ENCODE measurements around the gene SCUBE1. TPM values are rescaled to one million over a fixed set of nuclear protein-coding genes. Genes with fewer than 3 reads are reported as not detected.

The SCUBE1 gene
- total and polyA plus RNA-seq, 2 of the 4 experiments (the other 2 are of a cell fraction), result not detected

DNA sequence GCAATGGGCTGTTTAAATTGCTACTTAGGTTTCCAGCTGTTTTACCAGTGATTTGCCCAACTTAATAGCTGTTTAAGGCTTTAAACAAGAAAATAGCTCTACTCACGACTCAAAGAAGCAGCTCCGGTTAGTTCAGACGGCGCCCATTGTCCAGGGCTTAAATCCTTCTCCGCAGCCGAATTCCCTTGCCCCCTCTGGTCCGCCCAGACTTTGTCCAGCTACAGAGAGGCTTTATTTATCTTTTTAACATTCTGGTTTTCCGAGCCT lies 20.9 kb upstream of the SCUBE1 start:
- H4K8ac ChIP-seq (ENCODE audit: low read depth in 2 of 2, low read length in 2 of 2), result no peak overlapping the region
- H3K4me3 ChIP-seq (ENCODE audit: insufficient read depth, low read depth, low read length), result no peak overlapping the region
- no peak overlapping the region for H2AK9ac ChIP-seq (replicated peaks; ENCODE audit: low read depth, low read length, poor library complexity)
- H2BK15ac ChIP-seq (ENCODE audit: low read depth, low read length), result no peak overlapping the region
- no peaks in the 10 kb centered on the region for H3K4me1 ChIP-seq (ENCODE audit: control insufficient read depth, insufficient read depth, low read length)
- H3K9me3 ChIP-seq (ENCODE audit: control insufficient read depth, insufficient read depth, low read length), result no peaks in the 10 kb centered on the region
- H3K4me2 ChIP-seq (ENCODE audit: low read depth, low read length), result no peak overlapping the region
- no peak overlapping the region for H2BK20ac ChIP-seq (ENCODE audit: low read depth, low read length)
- H3K79me1 ChIP-seq (ENCODE audit: low read depth in 1 of 2, low read length in 2 of 2), result no peaks in the 10 kb centered on the region
- no peak overlapping the region for H3K18ac ChIP-seq (ENCODE audit: low read depth, low read length)
- no peak for TF ChIP-seq RCOR1 (IDR thresholded peaks at IDR 0.05; ENCODE audit: insufficient replicate concordance, low read length)
- TF ChIP-seq, protein P1, sequence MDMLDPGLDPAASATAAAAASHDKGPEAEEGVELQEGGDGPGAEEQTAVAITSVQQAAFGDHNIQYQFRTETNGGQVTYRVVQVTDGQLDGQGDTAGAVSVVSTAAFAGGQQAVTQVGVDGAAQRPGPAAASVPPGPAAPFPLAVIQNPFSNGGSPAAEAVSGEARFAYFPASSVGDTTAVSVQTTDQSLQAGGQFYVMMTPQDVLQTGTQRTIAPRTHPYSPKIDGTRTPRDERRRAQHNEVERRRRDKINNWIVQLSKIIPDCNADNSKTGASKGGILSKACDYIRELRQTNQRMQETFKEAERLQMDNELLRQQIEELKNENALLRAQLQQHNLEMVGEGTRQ (IDR thresholded peaks at IDR 0.05; ENCODE audit: low read depth, low read length), result no peak
- no peak for TF ChIP-seq POLR2A (IDR thresholded peaks at IDR 0.05; ENCODE audit: low read depth, low read length)
- TF ChIP-seq ELK1 (IDR thresholded peaks at IDR 0.05; ENCODE audit: borderline replicate concordance, low read depth, low read length), result no peak
- no peak overlapping the region for H3K23ac ChIP-seq (ENCODE audit: low read depth, low read length)
- H3K4ac ChIP-seq (ENCODE audit: low read depth, low read length), result no peak overlapping the region
- ATAC-seq (ENCODE audit: low read depth), result no peak
- no peak overlapping the region for H3K27ac ChIP-seq (ENCODE audit: insufficient read depth, low read length)
- no peaks in the 10 kb centered on the region for H3K36me3 ChIP-seq (ENCODE audit: control insufficient read depth, insufficient read depth, low read length)
- H3K9me1 ChIP-seq (ENCODE audit: insufficient read depth, low read length), result no peaks in the 10 kb centered on the region
- in situ Hi-C loops (cut with MboI; ENCODE audit: low sequenced_read_pairs), result no loop called here
- DNase-seq, result no peak
- H2BK120ac ChIP-seq (ENCODE audit: low read depth, low read length), result no peak overlapping the region
- H3K56ac ChIP-seq (ENCODE audit: extremely low read depth, insufficient read depth, low read length), result no peak overlapping the region
- H2AFZ ChIP-seq (replicated peaks; ENCODE audit: low read length, poor library complexity), result no peak overlapping the region
- H3K9ac ChIP-seq (ENCODE audit: low read depth, low read length), result no peak overlapping the region
- no peak overlapping the region for H4K5ac ChIP-seq (ENCODE audit: low read depth, low read length)
- no peaks in the 10 kb centered on the region for H4K20me1 ChIP-seq (ENCODE audit: insufficient read depth, low read length)
- H3K27me3 ChIP-seq (ENCODE audit: control insufficient read depth, insufficient read depth, low read length), result peaks cover 12% of the 10 kb centered on the region
- POLR2A ChIA-PET (ENCODE audit: unreplicated experiment), result no interaction called here
- no peak overlapping the region for H2BK5ac ChIP-seq (ENCODE audit: low read depth, low read length, poor library complexity, severe bottlenecking)
- CTCF ChIA-PET, result interaction anchor here (0.6 kb wide), 1 partner anchor 19 kb away, joined by 3 read pairs; no protein-coding TSS in a partner anchor
- intact Hi-C loops (cut with micrococcal nuclease), result no loop called here
- 54% methylated on average over 2 of the region's 8 CpGs; no CpG with 5 or more reads in 1 of the 2 experiments for WGBS, 2 experiments (ENCODE audit: extremely low coverage in 2 of 2, insufficient read length in 1 of 2)
- BruUV-seq (replicated peaks), result no TSS peak
- dilution Hi-C loops (cut with HindIII; ENCODE audit: low sequenced_read_pairs, unreplicated experiment), result no loop called here
- no peak overlapping the region for H3K14ac ChIP-seq (replicated peaks; ENCODE audit: low read depth, low read length)
- no peak overlapping the region for H4K91ac ChIP-seq (ENCODE audit: insufficient read depth, low read depth, low read length)
- no peak overlapping the region for H2AK5ac ChIP-seq (ENCODE audit: low read depth, low read length)

Measured in IMR-90 (cell line).